ENCODE measurements around the gene FERMT2. TPM values are rescaled to one million over a fixed set of nuclear protein-coding genes. Genes with fewer than 3 reads are reported as not detected.

The FERMT2 gene
- polyA plus RNA-seq, 1 experiment, result 485 TPM

DNA sequence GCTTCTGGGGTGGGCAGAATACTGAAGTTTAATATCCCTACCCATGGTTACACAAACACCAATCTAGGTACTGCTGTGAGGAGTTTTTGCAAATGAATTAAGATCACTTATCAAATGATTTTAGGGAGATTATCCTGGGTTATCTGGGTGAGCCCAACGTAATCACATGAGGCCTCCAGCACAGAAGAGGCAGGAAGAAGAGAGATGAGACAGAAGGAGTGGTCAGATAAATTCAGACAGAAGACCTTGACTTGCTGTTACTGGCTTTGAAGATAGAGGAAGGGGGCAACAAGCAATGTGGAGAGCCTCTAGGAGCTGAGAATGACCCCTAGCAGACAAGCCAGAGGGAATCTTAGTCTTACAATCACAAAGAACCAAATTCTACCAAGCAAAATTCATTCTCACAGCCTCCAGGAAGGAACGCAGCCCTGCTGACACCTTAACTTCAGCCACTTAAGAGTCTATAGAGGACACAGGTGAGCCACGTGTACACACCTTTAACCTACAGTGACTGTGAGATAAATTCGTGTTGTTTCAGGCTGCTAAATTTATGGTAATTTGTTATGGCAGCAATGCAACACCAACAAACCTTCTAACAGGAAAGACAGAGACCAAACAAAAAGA is 49.4 kb downstream of the FERMT2 start:
- H3K9me3 ChIP-seq (ENCODE audit: control insufficient read depth, insufficient read depth, low read length), result no peaks in the 10 kb centered on the region
- ChIA-PET CTCF (no interaction called here), POLR2A (no interaction called here)
- TF ChIP-seq, protein P1, sequence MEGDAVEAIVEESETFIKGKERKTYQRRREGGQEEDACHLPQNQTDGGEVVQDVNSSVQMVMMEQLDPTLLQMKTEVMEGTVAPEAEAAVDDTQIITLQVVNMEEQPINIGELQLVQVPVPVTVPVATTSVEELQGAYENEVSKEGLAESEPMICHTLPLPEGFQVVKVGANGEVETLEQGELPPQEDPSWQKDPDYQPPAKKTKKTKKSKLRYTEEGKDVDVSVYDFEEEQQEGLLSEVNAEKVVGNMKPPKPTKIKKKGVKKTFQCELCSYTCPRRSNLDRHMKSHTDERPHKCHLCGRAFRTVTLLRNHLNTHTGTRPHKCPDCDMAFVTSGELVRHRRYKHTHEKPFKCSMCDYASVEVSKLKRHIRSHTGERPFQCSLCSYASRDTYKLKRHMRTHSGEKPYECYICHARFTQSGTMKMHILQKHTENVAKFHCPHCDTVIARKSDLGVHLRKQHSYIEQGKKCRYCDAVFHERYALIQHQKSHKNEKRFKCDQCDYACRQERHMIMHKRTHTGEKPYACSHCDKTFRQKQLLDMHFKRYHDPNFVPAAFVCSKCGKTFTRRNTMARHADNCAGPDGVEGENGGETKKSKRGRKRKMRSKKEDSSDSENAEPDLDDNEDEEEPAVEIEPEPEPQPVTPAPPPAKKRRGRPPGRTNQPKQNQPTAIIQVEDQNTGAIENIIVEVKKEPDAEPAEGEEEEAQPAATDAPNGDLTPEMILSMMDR (IDR thresholded peaks at IDR 0.05; ENCODE audit: low read depth, low read length), result no peak
- no peaks in the 10 kb centered on the region for H3K27me3 ChIP-seq (ENCODE audit: control insufficient read depth, insufficient read depth, low read length)
- H3K4me3 ChIP-seq (ENCODE audit: low read depth, low read length), result no peak overlapping the region
- no peak for DNase-seq (ENCODE audit: low read depth, low spot score)
- no peak overlapping the region for H3K27ac ChIP-seq (ENCODE audit: low read depth, low read length)

DNA sequence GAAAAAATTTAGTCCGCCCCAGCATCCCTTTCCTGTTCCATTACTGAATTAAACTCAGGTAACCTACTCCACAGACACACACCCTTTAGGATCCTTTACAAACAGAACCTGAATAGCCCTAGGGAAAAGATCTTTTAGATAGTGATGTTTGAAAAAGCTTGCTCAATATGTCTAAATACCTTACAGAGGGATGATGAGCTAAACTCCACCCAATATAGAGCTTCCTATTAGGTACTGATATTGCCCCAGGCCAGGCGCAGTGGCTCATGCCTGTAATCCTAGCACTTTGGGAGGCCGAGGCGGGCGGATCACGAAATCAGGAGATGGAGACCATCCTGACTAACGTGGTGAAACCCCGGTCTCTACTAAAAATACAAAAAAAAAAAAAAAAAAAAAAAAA is 50.1 kb downstream of the FERMT2 start:
- TF ChIP-seq, protein P1 (IDR thresholded peaks at IDR 0.05; ENCODE audit: low read depth, low read length), result no peak
- ChIA-PET POLR2A (no interaction called here), CTCF (no interaction called here)
- H3K9me3 ChIP-seq (ENCODE audit: control insufficient read depth, insufficient read depth, low read length), result no peaks in the 10 kb centered on the region
- no peak overlapping the region for H3K4me3 ChIP-seq (ENCODE audit: low read depth, low read length)
- no peaks in the 10 kb centered on the region for H3K27me3 ChIP-seq (ENCODE audit: control insufficient read depth, insufficient read depth, low read length)
- no peak for DNase-seq (ENCODE audit: low read depth, low spot score)
- H3K27ac ChIP-seq (ENCODE audit: low read depth, low read length), result no peak overlapping the region

DNA sequence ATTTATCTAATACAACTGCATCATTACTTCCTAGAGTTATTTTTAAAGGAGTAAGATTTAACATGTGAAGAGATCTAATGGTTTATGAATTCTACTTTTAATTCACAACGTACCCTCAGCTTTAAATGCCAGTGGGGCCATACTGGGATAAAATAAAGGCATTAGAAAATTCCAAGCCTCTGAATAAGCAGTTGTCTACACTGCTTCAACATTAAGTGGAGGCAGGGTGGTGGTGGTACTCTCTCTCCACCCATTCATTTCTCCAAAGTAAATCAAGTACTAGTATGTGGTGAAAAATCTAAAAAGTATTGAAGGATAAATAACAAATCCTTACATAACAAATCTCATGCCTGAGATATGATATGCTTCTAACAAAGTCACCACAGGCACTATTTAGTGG is 52.4 kb downstream of the FERMT2 start:
- no peak overlapping the region for H3K4me3 ChIP-seq (ENCODE audit: low read depth, low read length)
- no peak overlapping the region for H3K27ac ChIP-seq (ENCODE audit: low read depth, low read length)
- TF ChIP-seq, protein P1 (IDR thresholded peaks at IDR 0.05; ENCODE audit: low read depth, low read length), result no peak
- no peaks in the 10 kb centered on the region for H3K9me3 ChIP-seq (ENCODE audit: control insufficient read depth, insufficient read depth, low read length)
- ChIA-PET POLR2A (no interaction called here), CTCF (no interaction called here)
- no peaks in the 10 kb centered on the region for H3K27me3 ChIP-seq (ENCODE audit: control insufficient read depth, insufficient read depth, low read length)
- no peak for DNase-seq (ENCODE audit: low read depth, low spot score)

DNA sequence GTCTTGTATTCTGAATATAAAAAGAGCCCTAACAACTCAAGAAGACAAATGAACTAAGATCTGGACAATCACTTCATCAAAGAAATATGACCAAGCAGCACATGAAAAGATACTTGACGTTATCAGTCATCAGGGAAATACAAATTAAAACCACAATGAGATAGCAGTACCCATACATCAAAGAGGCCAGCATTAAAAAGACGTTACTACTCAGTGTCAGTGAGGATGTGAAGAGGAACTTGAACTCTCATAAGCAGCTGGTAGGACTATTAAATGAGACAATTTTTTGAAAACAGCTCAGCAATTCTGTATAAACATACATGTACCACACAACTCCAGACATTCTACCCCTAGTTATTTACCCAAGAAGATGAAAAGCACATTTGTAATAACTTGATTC is 55.9 kb downstream of the FERMT2 start:
- no peaks in the 10 kb centered on the region for H3K27me3 ChIP-seq (ENCODE audit: control insufficient read depth, insufficient read depth, low read length)
- DNase-seq (ENCODE audit: low read depth, low spot score), result no peak
- no peak overlapping the region for H3K27ac ChIP-seq (ENCODE audit: low read depth, low read length)
- no peak overlapping the region for H3K4me3 ChIP-seq (ENCODE audit: low read depth, low read length)
- CTCF ChIA-PET, result interaction anchor here (1.0 kb wide), 1 partner anchor 1453 kb away, joined by 3 read pairs; no protein-coding TSS in a partner anchor
- POLR2A ChIA-PET, result interaction anchor here (0.9 kb wide), 1 partner anchor 56 kb away, joined by 3 read pairs; the partner anchor contains the start of gene FERMT2
- no peaks in the 10 kb centered on the region for H3K9me3 ChIP-seq (ENCODE audit: control insufficient read depth, insufficient read depth, low read length)
- TF ChIP-seq, protein P1 (IDR thresholded peaks at IDR 0.05; ENCODE audit: low read depth, low read length), result no peak

DNA sequence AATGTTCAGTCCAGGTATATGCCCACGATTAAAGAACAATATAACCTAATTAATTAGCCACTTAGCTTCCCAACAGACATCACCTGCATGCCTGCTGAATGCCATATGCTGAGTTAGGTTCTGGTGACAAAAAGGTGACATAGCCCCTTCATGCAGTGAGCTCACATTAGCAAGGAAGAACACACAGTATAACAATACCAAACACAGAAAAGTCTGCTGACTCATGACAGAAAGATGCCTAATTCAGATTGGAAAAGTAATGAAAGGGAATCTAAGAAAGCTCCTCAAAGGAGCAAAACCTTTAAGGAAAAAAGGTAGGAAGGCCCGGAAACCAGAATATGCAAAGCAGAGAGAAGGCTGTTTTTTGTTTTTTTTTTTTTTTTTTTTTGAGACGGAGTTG is 59.0 kb downstream of the FERMT2 start:
- Histone ChIP-seq H3K27ac (ENCODE audit: low read depth, low read length) (no peak overlapping the region), H3K9me3 (ENCODE audit: control insufficient read depth, insufficient read depth, low read length) (no peaks in the 10 kb centered on the region), H3K4me3 (ENCODE audit: low read depth, low read length) (no peak overlapping the region), H3K27me3 (ENCODE audit: control insufficient read depth, insufficient read depth, low read length) (no peaks in the 10 kb centered on the region)
- TF ChIP-seq, protein P1 (IDR thresholded peaks at IDR 0.05; ENCODE audit: low read depth, low read length), result no peak
- ChIA-PET CTCF (no interaction called here), POLR2A (interaction anchor here (0.6 to 0.7 kb wide), 3 partner anchors 15 to 175 kb away, joined by 4 to 10 read pairs (median 4); no protein-coding TSS in a partner anchor)
- no peak for DNase-seq (ENCODE audit: low read depth, low spot score)
